Raji (cell line): ENCODE results near the gene MEG3.

Experiments
- POLR2A ChIP-seq: IDR thresholded peaks from 2 replicates; pipeline ENCODE4 v1.6.1; 2011; ENCODE audit warnings: low read depth, low read length, control low read depth; ENCODE audit not compliant: insufficient read depth

Gene MEG3

GRCh38 chr14:100892496-100893227, 66.7 kb downstream of the MEG3 start:
- TF ChIP-seq POLR2A: no peak

GRCh38 chr14:100893228-100893601, 67.3 kb downstream of the MEG3 start:
- TF ChIP-seq POLR2A: no peak

- TF ChIP-seq POLR2A: no peak
Measured at GRCh38 chr14:100893760-100894159, 67.8 kb downstream of the MEG3 start.

GRCh38 chr14:100894416-100894815, 68.5 kb downstream of the MEG3 start:
- no peak for TF ChIP-seq POLR2A

- no peak for TF ChIP-seq POLR2A
Measured at GRCh38 chr14:100895411-100895810, 69.5 kb downstream of the MEG3 start.

- TF ChIP-seq POLR2A: no peak
Measured at GRCh38 chr14:100896369-100897060, 70.6 kb downstream of the MEG3 start.

GRCh38 chr14:100898465-100898864, 72.5 kb downstream of the MEG3 start:
- no peak for TF ChIP-seq POLR2A

GRCh38 chr14:100898935-100899883, 73.3 kb downstream of the MEG3 start:
- no peak for TF ChIP-seq POLR2A

- no peak for TF ChIP-seq POLR2A
Measured at GRCh38 chr14:100899884-100900771, 74.2 kb downstream of the MEG3 start.

- no peak for TF ChIP-seq POLR2A
Measured at GRCh38 chr14:100900837-100901390, 75.0 kb downstream of the MEG3 start.

- TF ChIP-seq POLR2A: no peak
Measured at GRCh38 chr14:100901391-100902183, 75.7 kb downstream of the MEG3 start.

GRCh38 chr14:100902295-100903133, 76.6 kb downstream of the MEG3 start:
- no peak for TF ChIP-seq POLR2A

GRCh38 chr14:100903134-100903468, 77.2 kb downstream of the MEG3 start:
- TF ChIP-seq POLR2A: no peak
